IMR-90 (cell line): Measurements from ENCODE around the gene FAM204A.

Experiments used
- CHD1 ChIP-seq: IDR thresholded peaks from 2 replicates; pipeline ENCODE4 v1.6.1; 2012; ENCODE audit warnings: low read depth, low read length, improper control_type of control experiment
- FOS ChIP-seq: fragments of 150-350 bp; IDR thresholded peaks from 2 replicates; pipeline ENCODE4 v1.6.1; 2016; ENCODE audit warnings: low read depth, low read length
- MAFK ChIP-seq: IDR thresholded peaks from 2 replicates; pipeline ENCODE4 v1.6.1; 2012; ENCODE audit warnings: low read depth, low read length, improper control_type of control experiment
- NFE2L2 ChIP-seq: fragments of 150-350 bp; IDR thresholded peaks from 2 replicates; pipeline ENCODE4 v1.6.1; 2016; ENCODE audit warnings: low read depth, mild to moderate bottlenecking, low read length
- POLR2A ChIP-seq: IDR thresholded peaks from 2 replicates; pipeline ENCODE4 v1.6.1; 2012; ENCODE audit warnings: mild to moderate bottlenecking, low read depth, low read length
- RAD21 ChIP-seq: IDR thresholded peaks from 2 replicates; pipeline ENCODE4 v1.6.1; 2012; ENCODE audit warnings: low read length, improper control_type of control experiment
- RCOR1 ChIP-seq: IDR thresholded peaks from 2 replicates; pipeline ENCODE4 v1.6.1; 2012; ENCODE audit warnings: mild to moderate bottlenecking, low read length, improper control_type of control experiment; ENCODE audit not compliant: insufficient replicate concordance
- RFX5 ChIP-seq: IDR thresholded peaks from 2 replicates; pipeline ENCODE4 v1.8.0; 2012; ENCODE audit warnings: low read depth, mild to moderate bottlenecking, low read length, moderate library complexity
- SMC3 ChIP-seq: fragments of 150-350 bp; IDR thresholded peaks from 2 replicates; pipeline ENCODE4 v1.6.1; 2016; ENCODE audit warnings: low read depth, mild to moderate bottlenecking, antibody characterized with exemption, low read length, moderate library complexity
- TF ChIP-seq, protein P1 (sequence below): conservative IDR thresholded peaks from 2 replicates; pipeline ENCODE4 v1.5.1; 2012; ENCODE audit warnings: mild to moderate bottlenecking, low read depth, low read length, improper control_type of control experiment
- TF ChIP-seq, protein P2 (sequence below): fragments of 150-350 bp; IDR thresholded peaks from 2 replicates; pipeline ENCODE4 v1.6.1; 2016; ENCODE audit warnings: low read depth, mild to moderate bottlenecking, low read length, moderate library complexity, borderline replicate concordance
- TF ChIP-seq, protein P3 (sequence below): fragments of 150-350 bp; IDR thresholded peaks from 2 replicates; pipeline ENCODE4 v1.6.1; 2017; ENCODE audit warnings: mild to moderate bottlenecking, antibody characterized with exemption, low read length, low read depth

DNA sequence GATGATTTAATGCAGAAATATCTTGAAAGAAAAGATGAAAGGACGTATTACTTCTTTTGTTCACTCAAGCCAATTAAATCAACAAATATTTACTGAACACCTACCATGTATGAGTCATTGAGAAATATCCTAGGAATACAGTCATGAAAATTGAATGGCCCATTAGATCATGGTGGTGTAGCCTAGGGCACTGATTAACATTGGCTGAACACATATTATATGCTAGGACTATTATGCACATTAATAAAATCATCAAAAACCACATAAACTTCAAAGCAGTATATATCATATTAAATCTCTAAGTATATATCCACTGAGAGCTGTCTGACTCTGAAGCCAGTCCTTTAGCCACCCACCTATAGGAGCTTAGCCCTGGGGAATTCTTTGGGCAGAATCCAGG lies 41.8 kb downstream of the FAM204A start:
- TF ChIP-seq, protein P1, sequence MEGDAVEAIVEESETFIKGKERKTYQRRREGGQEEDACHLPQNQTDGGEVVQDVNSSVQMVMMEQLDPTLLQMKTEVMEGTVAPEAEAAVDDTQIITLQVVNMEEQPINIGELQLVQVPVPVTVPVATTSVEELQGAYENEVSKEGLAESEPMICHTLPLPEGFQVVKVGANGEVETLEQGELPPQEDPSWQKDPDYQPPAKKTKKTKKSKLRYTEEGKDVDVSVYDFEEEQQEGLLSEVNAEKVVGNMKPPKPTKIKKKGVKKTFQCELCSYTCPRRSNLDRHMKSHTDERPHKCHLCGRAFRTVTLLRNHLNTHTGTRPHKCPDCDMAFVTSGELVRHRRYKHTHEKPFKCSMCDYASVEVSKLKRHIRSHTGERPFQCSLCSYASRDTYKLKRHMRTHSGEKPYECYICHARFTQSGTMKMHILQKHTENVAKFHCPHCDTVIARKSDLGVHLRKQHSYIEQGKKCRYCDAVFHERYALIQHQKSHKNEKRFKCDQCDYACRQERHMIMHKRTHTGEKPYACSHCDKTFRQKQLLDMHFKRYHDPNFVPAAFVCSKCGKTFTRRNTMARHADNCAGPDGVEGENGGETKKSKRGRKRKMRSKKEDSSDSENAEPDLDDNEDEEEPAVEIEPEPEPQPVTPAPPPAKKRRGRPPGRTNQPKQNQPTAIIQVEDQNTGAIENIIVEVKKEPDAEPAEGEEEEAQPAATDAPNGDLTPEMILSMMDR: no peak
- no peak for TF ChIP-seq RCOR1
- TF ChIP-seq SMC3: no peak
- no peak for TF ChIP-seq NFE2L2
- TF ChIP-seq FOS: no peak
- no peak for TF ChIP-seq POLR2A
- TF ChIP-seq RFX5: no peak
- TF ChIP-seq, protein P2, sequence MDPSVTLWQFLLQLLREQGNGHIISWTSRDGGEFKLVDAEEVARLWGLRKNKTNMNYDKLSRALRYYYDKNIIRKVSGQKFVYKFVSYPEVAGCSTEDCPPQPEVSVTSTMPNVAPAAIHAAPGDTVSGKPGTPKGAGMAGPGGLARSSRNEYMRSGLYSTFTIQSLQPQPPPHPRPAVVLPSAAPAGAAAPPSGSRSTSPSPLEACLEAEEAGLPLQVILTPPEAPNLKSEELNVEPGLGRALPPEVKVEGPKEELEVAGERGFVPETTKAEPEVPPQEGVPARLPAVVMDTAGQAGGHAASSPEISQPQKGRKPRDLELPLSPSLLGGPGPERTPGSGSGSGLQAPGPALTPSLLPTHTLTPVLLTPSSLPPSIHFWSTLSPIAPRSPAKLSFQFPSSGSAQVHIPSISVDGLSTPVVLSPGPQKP: no peak
- TF ChIP-seq, protein P3, sequence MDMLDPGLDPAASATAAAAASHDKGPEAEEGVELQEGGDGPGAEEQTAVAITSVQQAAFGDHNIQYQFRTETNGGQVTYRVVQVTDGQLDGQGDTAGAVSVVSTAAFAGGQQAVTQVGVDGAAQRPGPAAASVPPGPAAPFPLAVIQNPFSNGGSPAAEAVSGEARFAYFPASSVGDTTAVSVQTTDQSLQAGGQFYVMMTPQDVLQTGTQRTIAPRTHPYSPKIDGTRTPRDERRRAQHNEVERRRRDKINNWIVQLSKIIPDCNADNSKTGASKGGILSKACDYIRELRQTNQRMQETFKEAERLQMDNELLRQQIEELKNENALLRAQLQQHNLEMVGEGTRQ: no peak
- TF ChIP-seq MAFK: no peak
- no peak for TF ChIP-seq CHD1
- TF ChIP-seq RAD21: no peak
